Peyer's patch (tissue), 4 donors: ENCODE data around the gene VIPR1.

ENCODE experiments used
- CTCF ChIP-seq, 6 experiments: fragments of 450-650 bp in 4 of 6; fragments of 200-600 bp in 2 of 6; sonication (generic) in 1 of 6; IDR thresholded peaks; one replicate each; pipeline ENCODE4 v1.5.1; 2017 to 2019; ENCODE audit warnings: antibody characterized with exemption in 6 of 6, mild to moderate bottlenecking in 3 of 6, moderate library complexity in 1 of 6
- POLR2A ChIP-seq, 2 donors: fragments of 450-650 bp; IDR thresholded peaks; one replicate each; pipeline ENCODE4 v1.5.1; 2017; ENCODE audit warnings: antibody characterized with exemption in 2 of 2, mild to moderate bottlenecking in 2 of 2, moderate library complexity in 2 of 2

- TF ChIP-seq POLR2A (IDR thresholded peaks at IDR 0.05) (no peak), CTCF (IDR thresholded peaks at IDR 0.05) (no peak)
Observed at GRCh38 chr3:42545284-42545900, 42.9 kb downstream of the VIPR1 start.
